ENCODE results near the gene GPATCH2.

- TF ChIP-seq CTCF (IDR thresholded peaks at IDR 0.05) (no peak), POLR2A (IDR thresholded peaks at IDR 0.05) (no peak)
Observed at GRCh38 chr1:217393896-217394295, 237.0 kb downstream of the GPATCH2 start.
